Uterus (tissue), 2 donors: ENCODE results near the gene PDE10A.

Source experiments
- CTCF ChIP-seq, 4 experiments: fragments of 200-600 bp in 2 of 4; fragments of 450-650 bp in 2 of 4; sonication (generic) in 2 of 4; IDR thresholded peaks; one replicate each; pipeline ENCODE4 v1.5.1; 2016 to 2019; ENCODE audit warnings: antibody characterized with exemption in 4 of 4, mild to moderate bottlenecking in 2 of 4, moderate library complexity in 1 of 4
- POLR2A ChIP-seq, 2 donors: fragments of 450-650 bp; IDR thresholded peaks; one replicate each; pipeline ENCODE4 v1.6.1; 2016; ENCODE audit warnings: antibody characterized with exemption in 2 of 2, mild to moderate bottlenecking in 1 of 2, moderate library complexity in 1 of 2

GRCh38 chr6:165441181-165441580 lies 221.9 kb downstream of the PDE10A start:
- TF ChIP-seq CTCF (IDR thresholded peaks at IDR 0.05) (no peak), POLR2A (IDR thresholded peaks at IDR 0.05) (no peak)
